ENCODE data around the gene TRIM44.

- TF ChIP-seq CTCF (IDR thresholded peaks at IDR 0.05) (no peak), POLR2A (IDR thresholded peaks at IDR 0.05) (no peak)
These were observed 194.2 kb downstream of the TRIM44 start for GRCh38 chr11:35856756-35857155.

All from right lobe of liver (tissue), 4 donors.